OCI-LY7 (cell line): ENCODE data around the gene SHPK. TPM values are rescaled to one million over a fixed set of nuclear protein-coding genes. Genes with fewer than 3 reads are reported as not detected.

Source experiments
- BruUV-seq: library from RNA; stranded (reverse); fragments of 400-500 nt; replicated peaks from 2 replicates; lab custom pipeline; 2021; lab: Mats Ljungman, UMichigan
- CTCF ChIA-PET: fragments of 300-600 bp; sonication (Branson Sonifier 250); formaldehyde crosslinking; loops from one replicate; lab custom pipeline; 2022; ENCODE audit warnings: antibody characterized with exemption; ENCODE audit not compliant: unreplicated experiment; lab: Charles Lee
- POLR2A ChIA-PET: fragments of 300-600 bp; sonication (Branson Sonifier 250); formaldehyde crosslinking; loops from one replicate; lab custom pipeline; 2022; ENCODE audit warnings: antibody characterized with exemption; lab: Charles Lee
- DNase-seq: peaks from one replicate; pipeline ENCODE4 v3.0.0-alpha.2; 2015; ENCODE audit warnings: low spot score
- H2AFZ ChIP-seq: fragments of 200-600 bp; sonication (generic), shearing (Covaris generic); 2 replicates; pipeline ENCODE4 v1.6.1; 2014; ENCODE audit warnings: mild to moderate bottlenecking, antibody characterized with exemption, low read length, moderate library complexity
- H3K27ac ChIP-seq: fragments of 200-600 bp; sonication (generic); 2 replicates; pipeline ENCODE4 v1.5.1; 2014; ENCODE audit warnings: mixed run types, low read depth, mild to moderate bottlenecking, moderate library complexity, low read length, inconsistent platforms; ENCODE audit not compliant: poor library complexity, severe bottlenecking
- H3K36me3 ChIP-seq: fragments of 200-600 bp; sonication (generic); 2 replicates; pipeline ENCODE4 v1.6.1; 2014; ENCODE audit warnings: mild to moderate bottlenecking, antibody characterized with exemption, low read length, moderate library complexity, mixed read lengths; ENCODE audit not compliant: insufficient read depth
- H3K4me1 ChIP-seq: fragments of 200-600 bp; sonication (generic); 2 replicates; pipeline ENCODE4 v1.5.1; 2014; ENCODE audit warnings: mild to moderate bottlenecking, low read length; ENCODE audit not compliant: insufficient read depth, poor library complexity, severe bottlenecking
- H3K4me2 ChIP-seq: fragments of 200-600 bp; sonication (generic); 2 replicates; pipeline ENCODE4 v1.6.1; 2014; ENCODE audit warnings: mild to moderate bottlenecking, low read length
- H3K4me3 ChIP-seq: fragments of 200-600 bp; sonication (generic); 2 replicates; pipeline ENCODE4 v1.5.1; 2014; ENCODE audit warnings: mild to moderate bottlenecking, low read depth, low read length; ENCODE audit not compliant: poor library complexity, severe bottlenecking
- H3K79me2 ChIP-seq: fragments of 200-600 bp; sonication (generic); 2 replicates; pipeline ENCODE4 v1.6.1; 2016; ENCODE audit warnings: low read depth, mild to moderate bottlenecking, low read length, moderate library complexity, mixed read lengths; ENCODE audit not compliant: insufficient read depth
- H3K9me2 ChIP-seq: fragments of 200-600 bp; sonication (generic); 2 replicates; pipeline ENCODE4 v1.6.1; 2016; ENCODE audit warnings: mild to moderate bottlenecking, low read length, mixed read lengths; ENCODE audit not compliant: insufficient read depth
- H3K9me3 ChIP-seq: fragments of 200-600 bp; sonication (generic); 2 replicates; pipeline ENCODE4 v1.6.1; 2014; ENCODE audit warnings: mild to moderate bottlenecking, mixed run types, low read length, mixed read lengths
- H4K20me1 ChIP-seq: fragments of 200-600 bp; sonication (generic); 2 replicates; pipeline ENCODE4 v1.6.1; 2014; ENCODE audit warnings: mild to moderate bottlenecking, antibody characterized with exemption, low read length, moderate library complexity, mixed read lengths; ENCODE audit not compliant: insufficient read depth
- CTCF ChIP-seq: fragments of 200-600 bp; sonication (generic); conservative IDR thresholded peaks from 2 replicates; pipeline ENCODE4 v1.5.1; 2014; ENCODE audit warnings: mild to moderate bottlenecking, antibody characterized with exemption, low read length, moderate library complexity, mixed read lengths
- EZH2phosphoT487 ChIP-seq: fragments of 200-600 bp; sonication (generic); IDR thresholded peaks from 2 replicates; pipeline ENCODE4 v1.6.1; 2018; ENCODE audit warnings: low read depth, borderline replicate concordance, mild to moderate bottlenecking, mixed run types, antibody characterized with exemption, low read length, moderate library complexity, mixed read lengths
- intact Hi-C: fragments of 100-400 bp; cut with micrococcal nuclease; formaldehyde crosslinking; loops from one replicate; pipeline ENCODE4 v1.10.0; 2022; ENCODE audit not compliant: unreplicated experiment
- total RNA-seq, 2 experiments: library from RNA; depleted of rRNA in 1 of 2; stranded (reverse); fragments of >200 nt in 1 of 2; shearing (Covaris generic) in 1 of 2; gene quantifications; 2 replicates each; pipeline ENCODE4 v1.2.3, GENCODE V29; 2014 to 2022

Gene SHPK
- total RNA-seq, 2 experiments from 2014 or later: 16.9 to 17.0 TPM

DNA sequence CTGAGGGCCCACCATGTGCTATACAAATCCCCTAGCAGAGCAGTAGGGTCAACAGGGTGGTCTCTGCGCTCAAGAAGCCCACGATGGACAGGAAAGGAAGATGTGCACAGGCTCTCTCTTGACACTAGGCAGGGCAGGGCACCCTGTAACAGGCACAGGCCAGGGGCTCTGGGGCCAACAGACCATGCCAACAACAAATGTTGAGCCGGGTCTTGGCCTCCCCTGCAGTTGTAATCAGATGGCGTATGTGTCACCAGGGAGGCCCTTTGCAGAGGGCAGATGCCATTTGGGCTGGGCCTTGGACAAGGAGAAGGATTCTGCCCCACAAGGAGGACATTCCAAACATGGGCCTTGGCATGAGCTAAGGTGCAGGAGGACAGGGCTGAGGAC lies 32.2 kb downstream of the SHPK start:
- no TSS peak for BruUV-seq
- Histone ChIP-seq H4K20me1 (no peaks in the 10 kb centered on the region), H2AFZ (no peak overlapping the region), H3K4me3 (no peak overlapping the region), H3K79me2 (no peaks in the 10 kb centered on the region), H3K36me3 (peaks cover 25% of the 10 kb centered on the region), H3K4me1 (no peaks in the 10 kb centered on the region), H3K9me2 (no peaks in the 10 kb centered on the region), H3K9me3 (no peaks in the 10 kb centered on the region), H3K27ac (no peak overlapping the region), H3K4me2 (no peak overlapping the region)
- CTCF ChIA-PET: no interaction called here
- no peak for DNase-seq
- POLR2A ChIA-PET: no interaction called here
- TF ChIP-seq EZH2phosphoT487 (no peak), CTCF (no peak)
- intact Hi-C loops: loop anchor here (2.0 kb wide), 2 partner anchors 43 to 65 kb away; partner anchors contain the start of genes EMC6 and TAX1BP3

DNA sequence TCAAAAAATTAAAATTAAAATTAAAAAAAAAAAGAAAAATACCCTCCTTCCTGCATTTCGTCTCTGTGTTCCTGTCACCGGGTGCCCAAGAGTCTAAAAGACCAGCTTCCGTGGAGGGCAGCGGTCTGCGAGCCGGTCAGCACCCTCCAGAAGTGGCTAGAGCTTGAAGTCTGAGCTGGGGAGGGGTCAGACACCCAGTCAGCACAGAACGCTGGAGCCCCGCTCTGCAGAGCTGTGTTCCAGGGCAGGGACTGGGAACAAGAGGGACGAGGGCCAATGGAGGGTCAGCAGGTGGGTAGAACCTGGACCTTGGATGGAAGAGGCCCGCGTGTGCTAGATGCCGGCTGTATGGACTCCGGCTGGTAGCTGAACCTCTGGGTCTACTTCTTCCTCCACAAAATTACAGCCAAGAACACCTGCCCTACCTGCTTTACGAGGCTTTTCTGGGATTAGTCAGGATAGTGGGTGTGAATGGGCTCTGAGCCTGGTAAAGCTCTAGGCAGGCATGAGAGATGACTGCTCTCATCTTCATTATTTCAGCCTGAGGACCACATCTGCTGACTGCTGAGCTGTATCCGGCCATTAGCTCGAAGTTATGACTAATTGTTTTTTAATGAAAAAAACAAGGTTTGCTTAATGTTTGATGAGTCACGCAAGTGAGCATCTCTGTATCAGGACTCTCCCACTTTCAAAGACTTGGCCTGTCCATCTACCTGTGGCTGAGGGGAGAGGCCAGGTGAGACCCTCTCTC lies 32.8 kb downstream of the SHPK start:
- no TSS peak for BruUV-seq
- CTCF ChIA-PET: interaction anchor here (0.6 to 1.0 kb wide), 2 partner anchors 33 to 135 kb away, joined by 3 to 4 read pairs; partner anchors contain the start of genes CTNS and SHPK
- H3K9me3 ChIP-seq: no peaks in the 10 kb centered on the region
- no peak overlapping the region for H3K4me3 ChIP-seq
- no peaks in the 10 kb centered on the region for H3K4me1 ChIP-seq
- no peaks in the 10 kb centered on the region for H3K9me2 ChIP-seq
- H3K36me3 ChIP-seq: peaks cover 22% of the 10 kb centered on the region
- no peak overlapping the region for H3K4me2 ChIP-seq
- no peaks in the 10 kb centered on the region for H3K79me2 ChIP-seq
- intact Hi-C loops: loop anchor here (2.0 kb wide), 2 partner anchors 44 to 66 kb away; partner anchors contain the start of genes EMC6 and TAX1BP3
- TF ChIP-seq EZH2phosphoT487: no peak
- TF ChIP-seq CTCF: no peak
- POLR2A ChIA-PET: no interaction called here
- H4K20me1 ChIP-seq: no peaks in the 10 kb centered on the region
- DNase-seq: no peak
- no peak overlapping the region for H3K27ac ChIP-seq
- no peak overlapping the region for H2AFZ ChIP-seq

DNA sequence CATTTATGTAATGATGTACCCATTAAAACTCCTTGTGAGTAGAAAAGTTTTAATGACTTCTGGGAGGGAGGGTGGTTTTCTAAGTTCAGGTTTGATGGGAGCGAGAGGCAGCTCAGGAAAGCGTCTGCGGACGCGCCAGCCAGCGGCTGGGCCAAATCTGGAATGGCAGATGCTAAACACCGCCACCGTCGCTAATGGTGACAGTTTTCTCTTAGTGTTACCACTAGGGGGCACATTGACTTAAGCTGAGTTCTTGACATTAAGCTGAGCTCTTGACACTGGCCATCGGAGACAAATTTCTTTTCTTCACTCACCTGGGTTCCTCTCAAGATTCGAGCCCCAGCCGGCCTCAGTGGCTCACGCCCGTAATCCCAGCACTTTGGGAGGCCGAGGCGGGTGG lies 33.6 kb downstream of the SHPK start:
- Histone ChIP-seq H4K20me1 (no peaks in the 10 kb centered on the region), H3K4me2 (no peak overlapping the region), H3K36me3 (peaks cover 14% of the 10 kb centered on the region), H3K9me3 (no peaks in the 10 kb centered on the region), H2AFZ (no peak overlapping the region), H3K4me3 (no peak overlapping the region), H3K4me1 (no peaks in the 10 kb centered on the region), H3K79me2 (no peaks in the 10 kb centered on the region), H3K27ac (no peak overlapping the region), H3K9me2 (no peaks in the 10 kb centered on the region)
- intact Hi-C loops: loop anchor here (2.0 kb wide), 2 partner anchors 44 to 66 kb away; partner anchors contain the start of genes EMC6 and TAX1BP3
- CTCF ChIA-PET: interaction anchor here (0.6 to 1.0 kb wide), 2 partner anchors 34 to 136 kb away, joined by 3 to 4 read pairs; partner anchors contain the start of genes CTNS and SHPK
- no peak for TF ChIP-seq EZH2phosphoT487
- TF ChIP-seq CTCF: peak; percentile 82
- POLR2A ChIA-PET: interaction anchor here (1.4 kb wide), 1 partner anchor 15 kb away, joined by 3 read pairs; no protein-coding TSS in a partner anchor
- no TSS peak for BruUV-seq
- DNase-seq: peak; percentile 84
